GM21447 (cell line): ENCODE measurements around the gene DEXI.
"Not testable (repeated sequence)": the region's sequence is repeated elsewhere in the genome, so short reads cannot be mapped to it uniquely, and the experiment has no call there.

ENCODE experiments used
- ATAC-seq: cut with Tn5 transposase; IDR thresholded peaks from one replicate; pipeline ENCODE4 v1.9.1; 2021; ENCODE audit not compliant: unreplicated experiment

DEXI gene

GRCh38 chr16:10941935-10942351, 325 bp downstream of the DEXI start:
- ATAC-seq: not testable (repeated sequence)

- no peak for ATAC-seq
These were observed 938 bp downstream of the DEXI start for GRCh38 chr16:10941127-10941933.

GRCh38 chr16:10940501-10941079, 1.7 kb downstream of the DEXI start:
- no peak for ATAC-seq

- no peak for ATAC-seq
These were observed 2.5 kb downstream of the DEXI start for GRCh38 chr16:10939649-10940234.

GRCh38 chr16:10938796-10939648, 3.2 kb downstream of the DEXI start:
- ATAC-seq: no peak

- ATAC-seq: no peak
These were observed 3.9 kb downstream of the DEXI start for GRCh38 chr16:10938321-10938720.

- ATAC-seq: no peak
These were observed 5.0 kb downstream of the DEXI start for GRCh38 chr16:10937068-10937859.

GRCh38 chr16:10936272-10936984, 5.8 kb downstream of the DEXI start:
- no peak for ATAC-seq

GRCh38 chr16:10935226-10935915, 6.9 kb downstream of the DEXI start:
- ATAC-seq: no peak

GRCh38 chr16:10934325-10935107, 7.8 kb downstream of the DEXI start:
- ATAC-seq: no peak

GRCh38 chr16:10933865-10934264, 8.4 kb downstream of the DEXI start:
- ATAC-seq: no peak

GRCh38 chr16:10932959-10933710, 9.1 kb downstream of the DEXI start:
- ATAC-seq: no peak

GRCh38 chr16:10931977-10932632, 10.2 kb downstream of the DEXI start:
- no peak for ATAC-seq

- ATAC-seq: no peak
These were observed 11.1 kb downstream of the DEXI start for GRCh38 chr16:10931134-10931533.

- no peak for ATAC-seq
These were observed 11.5 kb downstream of the DEXI start for GRCh38 chr16:10930755-10931093.

- ATAC-seq: no peak
These were observed 12.2 kb downstream of the DEXI start for GRCh38 chr16:10929853-10930754.
